Measurements from ENCODE around the gene CEP170B. TPM values are rescaled to one million over a fixed set of nuclear protein-coding genes. Genes with fewer than 3 reads are reported as not detected.

CEP170B gene
- polyA plus RNA-seq, 2 of the 4 experiments (the other 2 are of a cell fraction): 4.5 to 13.5 TPM

DNA sequence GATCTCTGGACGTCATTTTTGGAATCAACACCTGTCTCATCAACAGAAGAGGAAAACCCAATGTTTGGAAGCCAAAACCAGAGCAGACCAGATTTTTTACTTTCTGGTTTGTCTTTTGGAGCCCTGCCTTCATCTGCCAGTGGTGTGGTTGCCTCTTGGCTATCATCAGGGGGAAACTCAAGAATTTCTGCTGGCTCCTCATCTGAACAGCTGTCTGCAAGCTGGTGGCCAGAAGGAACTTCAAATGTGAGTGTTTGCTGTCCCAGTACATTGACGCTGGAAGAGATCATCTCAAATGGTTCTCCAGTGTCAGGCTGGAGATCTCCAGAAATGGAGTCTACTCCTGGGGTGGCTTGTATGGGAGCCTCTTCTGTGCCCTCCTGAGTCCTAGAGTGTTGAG, 73.4 kb downstream of the CEP170B start (continued):
- TF ChIP-seq, protein P1, sequence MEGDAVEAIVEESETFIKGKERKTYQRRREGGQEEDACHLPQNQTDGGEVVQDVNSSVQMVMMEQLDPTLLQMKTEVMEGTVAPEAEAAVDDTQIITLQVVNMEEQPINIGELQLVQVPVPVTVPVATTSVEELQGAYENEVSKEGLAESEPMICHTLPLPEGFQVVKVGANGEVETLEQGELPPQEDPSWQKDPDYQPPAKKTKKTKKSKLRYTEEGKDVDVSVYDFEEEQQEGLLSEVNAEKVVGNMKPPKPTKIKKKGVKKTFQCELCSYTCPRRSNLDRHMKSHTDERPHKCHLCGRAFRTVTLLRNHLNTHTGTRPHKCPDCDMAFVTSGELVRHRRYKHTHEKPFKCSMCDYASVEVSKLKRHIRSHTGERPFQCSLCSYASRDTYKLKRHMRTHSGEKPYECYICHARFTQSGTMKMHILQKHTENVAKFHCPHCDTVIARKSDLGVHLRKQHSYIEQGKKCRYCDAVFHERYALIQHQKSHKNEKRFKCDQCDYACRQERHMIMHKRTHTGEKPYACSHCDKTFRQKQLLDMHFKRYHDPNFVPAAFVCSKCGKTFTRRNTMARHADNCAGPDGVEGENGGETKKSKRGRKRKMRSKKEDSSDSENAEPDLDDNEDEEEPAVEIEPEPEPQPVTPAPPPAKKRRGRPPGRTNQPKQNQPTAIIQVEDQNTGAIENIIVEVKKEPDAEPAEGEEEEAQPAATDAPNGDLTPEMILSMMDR (IDR thresholded peaks at IDR 0.05): no peak
- no peak for TF ChIP-seq ZSCAN20 (CRISPR knock-in tag; IDR thresholded peaks at IDR 0.05)
- no peak for TF ChIP-seq FOSB (CRISPR knock-in tag; IDR thresholded peaks at IDR 0.05)

DNA sequence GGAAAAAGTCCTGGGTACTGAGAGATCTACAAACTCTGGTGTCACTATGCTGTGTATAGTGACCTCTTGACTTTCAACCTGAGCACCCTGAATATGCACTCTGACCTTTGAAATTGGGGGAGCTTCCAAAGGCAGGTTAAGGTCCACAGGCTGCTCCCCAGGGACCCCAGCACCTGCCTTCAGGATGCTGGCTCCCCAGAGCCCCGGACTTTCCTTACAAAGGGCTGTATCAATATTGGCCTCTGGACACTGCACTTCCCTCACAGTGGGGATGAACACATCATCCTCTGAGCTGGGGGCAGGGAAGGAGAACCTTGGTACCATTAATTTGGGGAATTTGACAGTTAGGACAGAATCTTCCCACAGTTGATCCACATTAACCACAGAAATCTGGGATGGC, 73.9 kb downstream of the CEP170B start:
- POLR2A ChIA-PET: no interaction called here
- TF ChIP-seq SREBF2 (IDR thresholded peaks at IDR 0.05) (no peak), FOSB (CRISPR knock-in tag; IDR thresholded peaks at IDR 0.05) (no peak), JUNB (IDR thresholded peaks at IDR 0.05) (no peak), NFE2L2 (conservative IDR thresholded peaks at IDR 0.05; ENCODE audit: low read length) (no peak), EP300 (IDR thresholded peaks at IDR 0.05) (no peak), FOSL2 (IDR thresholded peaks at IDR 0.05) (no peak), FOSL2 (CRISPR knock-in tag; IDR thresholded peaks at IDR 0.05) (no peak), MAZ (IDR thresholded peaks at IDR 0.05; ENCODE audit: borderline replicate concordance, low read depth, low read length) (no peak), RFX5 (IDR thresholded peaks at IDR 0.05) (no peak)
- TF ChIP-seq, protein P1 (IDR thresholded peaks at IDR 0.05): no peak
- TF ChIP-seq, protein P2, sequence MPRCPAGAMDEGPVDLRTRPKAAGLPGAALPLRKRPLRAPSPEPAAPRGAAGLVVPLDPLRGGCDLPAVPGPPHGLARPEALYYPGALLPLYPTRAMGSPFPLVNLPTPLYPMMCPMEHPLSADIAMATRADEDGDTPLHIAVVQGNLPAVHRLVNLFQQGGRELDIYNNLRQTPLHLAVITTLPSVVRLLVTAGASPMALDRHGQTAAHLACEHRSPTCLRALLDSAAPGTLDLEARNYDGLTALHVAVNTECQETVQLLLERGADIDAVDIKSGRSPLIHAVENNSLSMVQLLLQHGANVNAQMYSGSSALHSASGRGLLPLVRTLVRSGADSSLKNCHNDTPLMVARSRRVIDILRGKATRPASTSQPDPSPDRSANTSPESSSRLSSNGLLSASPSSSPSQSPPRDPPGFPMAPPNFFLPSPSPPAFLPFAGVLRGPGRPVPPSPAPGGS (IDR thresholded peaks at IDR 0.05): no peak
- DNase-seq (ENCODE audit: low read depth in 1 of 2, low spot score in 1 of 2) (no peak), FAIRE-seq (no peak), ATAC-seq (no peak)
- H3K4me1 ChIP-seq: 0 out of 3 replicates have a peak, but pooled peaks cover 1% of the 10 kb centered on the region
- H3K27ac ChIP-seq: no peak overlapping the region
- H3K9me3 ChIP-seq: no peaks in the 10 kb centered on the region
- no peak overlapping the region for H3K4me3 ChIP-seq
- WGBS (ENCODE audit: missing lambda C conversion rate): 67% methylated on average over 1 of the region's 1 CpG
- no peak overlapping the region for H3K4me2 ChIP-seq
- CTCF ChIA-PET: interaction anchor here (1.2 to 8.8 kb wide), 5 partner anchors 11 to 107 kb away, joined by 4 to 86 read pairs (median 5); partner anchors contain the start of gene PLD4

DNA sequence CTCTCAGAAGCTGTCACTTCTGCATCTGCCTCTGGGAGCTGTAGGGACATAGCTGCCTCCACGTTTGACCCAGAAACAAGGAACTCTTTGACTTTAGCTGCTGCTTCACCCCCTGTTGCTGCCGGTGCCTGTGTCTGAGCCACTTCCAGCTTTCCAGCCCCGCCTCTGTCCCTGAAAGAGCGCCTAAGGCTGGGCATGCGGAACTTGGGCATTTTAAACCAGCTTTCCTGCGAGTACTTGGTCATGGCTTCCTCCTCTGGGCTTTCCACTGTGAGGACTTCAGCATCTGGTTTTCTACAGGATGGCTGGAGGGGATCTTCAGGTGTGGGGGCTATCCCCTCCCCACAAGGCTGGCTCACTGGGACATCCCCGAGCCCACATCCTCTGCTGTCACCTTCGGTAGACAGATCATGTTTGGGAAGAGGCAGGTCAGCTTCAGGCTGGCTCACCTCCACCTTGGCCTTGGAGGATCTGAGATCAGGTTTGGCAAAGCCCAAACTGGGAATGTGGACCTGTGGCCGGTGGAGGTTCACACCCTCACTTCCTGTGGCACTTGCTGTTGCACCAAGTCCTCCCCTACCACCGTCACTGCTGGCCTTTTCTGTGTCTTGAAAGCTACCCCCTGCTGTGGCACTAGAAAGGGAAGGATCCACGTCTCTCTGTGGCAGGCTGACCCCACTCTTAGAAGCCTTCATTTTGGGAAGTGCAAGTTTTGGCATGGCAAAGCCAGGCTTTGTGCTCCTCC, 74.8 kb downstream of the CEP170B start:
- CTCF ChIA-PET: interaction anchor here (1.0 to 8.8 kb wide), 6 partner anchors 10 to 106 kb away, joined by 3 to 50 read pairs (median 4); partner anchors contain the start of gene PLD4

More for the DNA sequence above, 74.8 kb downstream of the CEP170B start:
- no peaks in the 10 kb centered on the region for H3K9me3 ChIP-seq
- no peak overlapping the region for H3K4me2 ChIP-seq
- no peak for TF ChIP-seq EP300 (IDR thresholded peaks at IDR 0.05)
- no peak for TF ChIP-seq NFE2L2 (conservative IDR thresholded peaks at IDR 0.05; ENCODE audit: low read length)
- no peak for TF ChIP-seq CBX8 (IDR thresholded peaks at IDR 0.05)
- no peak for TF ChIP-seq RCOR1 (IDR thresholded peaks at IDR 0.05; ENCODE audit: low read depth, low read length)
- TF ChIP-seq, protein P1 (IDR thresholded peaks at IDR 0.05): no peak
- TF ChIP-seq, protein P3, sequence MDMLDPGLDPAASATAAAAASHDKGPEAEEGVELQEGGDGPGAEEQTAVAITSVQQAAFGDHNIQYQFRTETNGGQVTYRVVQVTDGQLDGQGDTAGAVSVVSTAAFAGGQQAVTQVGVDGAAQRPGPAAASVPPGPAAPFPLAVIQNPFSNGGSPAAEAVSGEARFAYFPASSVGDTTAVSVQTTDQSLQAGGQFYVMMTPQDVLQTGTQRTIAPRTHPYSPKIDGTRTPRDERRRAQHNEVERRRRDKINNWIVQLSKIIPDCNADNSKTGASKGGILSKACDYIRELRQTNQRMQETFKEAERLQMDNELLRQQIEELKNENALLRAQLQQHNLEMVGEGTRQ (IDR thresholded peaks at IDR 0.05): no peak
- TF ChIP-seq RFX5 (IDR thresholded peaks at IDR 0.05): no peak
- no peak for TF ChIP-seq RARB (CRISPR knock-in tag; IDR thresholded peaks at IDR 0.05)
- TF ChIP-seq, protein P4, sequence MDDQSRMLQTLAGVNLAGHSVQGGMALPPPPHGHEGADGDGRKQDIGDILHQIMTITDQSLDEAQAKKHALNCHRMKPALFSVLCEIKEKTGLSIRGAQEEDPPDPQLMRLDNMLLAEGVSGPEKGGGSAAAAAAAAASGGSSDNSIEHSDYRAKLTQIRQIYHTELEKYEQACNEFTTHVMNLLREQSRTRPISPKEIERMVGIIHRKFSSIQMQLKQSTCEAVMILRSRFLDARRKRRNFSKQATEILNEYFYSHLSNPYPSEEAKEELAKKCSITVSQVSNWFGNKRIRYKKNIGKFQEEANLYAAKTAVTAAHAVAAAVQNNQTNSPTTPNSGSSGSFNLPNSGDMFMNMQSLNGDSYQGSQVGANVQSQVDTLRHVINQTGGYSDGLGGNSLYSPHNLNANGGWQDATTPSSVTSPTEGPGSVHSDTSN (IDR thresholded peaks at IDR 0.05): no peak
- TF ChIP-seq ESRRA (IDR thresholded peaks at IDR 0.05; ENCODE audit: borderline replicate concordance, low read length): no peak
- TF ChIP-seq, protein P5, sequence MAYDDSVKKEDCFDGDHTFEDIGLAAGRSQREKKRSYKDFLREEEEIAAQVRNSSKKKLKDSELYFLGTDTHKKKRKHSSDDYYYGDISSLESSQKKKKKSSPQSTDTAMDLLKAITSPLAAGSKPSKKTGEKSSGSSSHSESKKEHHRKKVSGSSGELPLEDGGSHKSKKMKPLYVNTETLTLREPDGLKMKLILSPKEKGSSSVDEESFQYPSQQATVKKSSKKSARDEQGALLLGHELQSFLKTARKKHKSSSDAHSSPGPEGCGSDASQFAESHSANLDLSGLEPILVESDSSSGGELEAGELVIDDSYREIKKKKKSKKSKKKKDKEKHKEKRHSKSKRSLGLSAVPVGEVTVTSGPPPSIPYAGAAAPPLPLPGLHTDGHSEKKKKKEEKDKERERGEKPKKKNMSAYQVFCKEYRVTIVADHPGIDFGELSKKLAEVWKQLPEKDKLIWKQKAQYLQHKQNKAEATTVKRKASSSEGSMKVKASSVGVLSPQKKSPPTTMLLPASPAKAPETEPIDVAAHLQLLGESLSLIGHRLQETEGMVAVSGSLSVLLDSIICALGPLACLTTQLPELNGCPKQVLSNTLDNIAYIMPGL (CRISPR knock-in tag; IDR thresholded peaks at IDR 0.05; ENCODE audit: borderline replicate concordance): no peak
- TF ChIP-seq SMC3 (IDR thresholded peaks at IDR 0.05): no peak
- TF ChIP-seq CEBPB (IDR thresholded peaks at IDR 0.05): no peak
- no peak for TF ChIP-seq POLR2AphosphoS2 (conservative IDR thresholded peaks at IDR 0.05; ENCODE audit: low read length)
- H3K4me3 ChIP-seq: no peak overlapping the region
- no peak overlapping the region for H3K27ac ChIP-seq
- FAIRE-seq: no peak
- no peak for DNase-seq (ENCODE audit: low read depth in 1 of 2, low spot score in 1 of 2)
- POLR2A ChIA-PET: no interaction called here
- no peak for ATAC-seq
- H3K4me1 ChIP-seq: no peaks in the 10 kb centered on the region
- WGBS (ENCODE audit: missing lambda C conversion rate): 91% methylated on average over 11 of the region's 11 CpGs
